Neuronal stem cell (in vitro differentiated cells): ENCODE data around the gene RNF150.

Experiments
- DNase-seq: peaks from one replicate; pipeline ENCODE4 v3.0.0-alpha.2; 2013; ENCODE audit warnings: low spot score
- H2AFZ ChIP-seq: one replicate; pipeline ENCODE4 v1.6.1; 2013; ENCODE audit warnings: mild to moderate bottlenecking, low read length, inconsistent platforms
- H2AK5ac ChIP-seq: 2 replicates; pipeline ENCODE4 v1.6.1; 2013; ENCODE audit warnings: low read depth, mild to moderate bottlenecking, inconsistent platforms, low read length, moderate library complexity, mixed read lengths
- H2BK120ac ChIP-seq: 2 replicates; pipeline ENCODE4 v1.6.1; 2013; ENCODE audit warnings: low read depth, mild to moderate bottlenecking, inconsistent platforms, low read length, moderate library complexity, mixed read lengths
- H2BK12ac ChIP-seq: one replicate; pipeline ENCODE4 v1.6.1; 2013; ENCODE audit warnings: low read length, inconsistent platforms
- H2BK15ac ChIP-seq: 2 replicates; pipeline ENCODE4 v1.6.1; 2013; ENCODE audit warnings: mild to moderate bottlenecking, low read length, inconsistent platforms, mixed read lengths
- H2BK5ac ChIP-seq: one replicate; pipeline ENCODE4 v1.6.1; 2013; ENCODE audit warnings: inconsistent platforms, mild to moderate bottlenecking, low read length, moderate library complexity
- H3K14ac ChIP-seq: one replicate; pipeline ENCODE4 v1.6.1; 2013; ENCODE audit warnings: low read length, inconsistent platforms
- H3K18ac ChIP-seq: 2 replicates; pipeline ENCODE4 v1.6.1; 2013; ENCODE audit warnings: low read length, inconsistent platforms
- H3K23ac ChIP-seq: 2 replicates; pipeline ENCODE4 v1.6.1; 2013; ENCODE audit warnings: low read depth, mild to moderate bottlenecking, mixed read lengths, low read length, inconsistent platforms; ENCODE audit not compliant: poor library complexity
- H3K27ac ChIP-seq: replicated peaks from 3 replicates; pipeline ENCODE4 v1.5.1; 2013; ENCODE audit warnings: low read length, inconsistent platforms
- H3K27me3 ChIP-seq, 3 experiments: 2 replicates each; pipeline ENCODE4 v1.6.1; 2013; ENCODE audit warnings: low read length in 3 of 3, mild to moderate bottlenecking in 2 of 3, inconsistent platforms in 1 of 3, low read depth in 1 of 3, mixed read lengths in 1 of 3, moderate library complexity in 1 of 3; ENCODE audit not compliant: control insufficient read depth in 3 of 3, insufficient read depth in 3 of 3
- H3K36me3 ChIP-seq, 2 donors: replicated peaks in 1 of 2; 2 replicates each; pipeline ENCODE4 v1.6.1; 2013; ENCODE audit warnings: low read length in 2 of 2; ENCODE audit not compliant: control insufficient read depth in 2 of 2, insufficient read depth in 2 of 2
- H3K4ac ChIP-seq: 2 replicates; pipeline ENCODE4 v1.6.1; 2013; ENCODE audit warnings: inconsistent platforms, mild to moderate bottlenecking, low read length, moderate library complexity
- H3K4me1 ChIP-seq, 2 donors: 1 replicate in 1 of 2; 2 replicates in 1 of 2; pipeline ENCODE4 v1.6.1; 2013; ENCODE audit warnings: low read length in 2 of 2, low read depth in 1 of 2; ENCODE audit not compliant: control insufficient read depth in 2 of 2, insufficient read depth in 1 of 2
- H3K4me2 ChIP-seq: one replicate; pipeline ENCODE4 v1.6.1; 2013; ENCODE audit warnings: mild to moderate bottlenecking, low read length, inconsistent platforms; ENCODE audit not compliant: insufficient read depth, poor library complexity, severe bottlenecking
- H3K4me3 ChIP-seq, 2 donors: 2 replicates each; pipeline ENCODE4 v1.5.1; 2013; ENCODE audit warnings: low read length in 2 of 2, mild to moderate bottlenecking in 2 of 2, inconsistent platforms in 1 of 2, moderate library complexity in 1 of 2
- H3K79me1 ChIP-seq: one replicate; pipeline ENCODE4 v1.6.1; 2013; ENCODE audit warnings: low read depth, mild to moderate bottlenecking, inconsistent platforms, low read length, moderate library complexity
- H3K9ac ChIP-seq: one replicate; pipeline ENCODE4 v1.6.1; 2013; ENCODE audit warnings: mild to moderate bottlenecking, low read depth, low read length, inconsistent platforms; ENCODE audit not compliant: poor library complexity
- H3K9me3 ChIP-seq, 2 donors: replicated peaks in 1 of 2; 2 replicates each; pipeline versions ENCODE3 to v1.6.1; 2013; ENCODE audit warnings: low read length in 2 of 2, mild to moderate bottlenecking in 2 of 2, inconsistent platforms in 1 of 2, low read depth in 1 of 2, mixed read lengths in 1 of 2, moderate library complexity in 1 of 2; ENCODE audit not compliant: control insufficient read depth in 2 of 2, insufficient read depth in 1 of 2
- H4K8ac ChIP-seq: one replicate; pipeline ENCODE4 v1.6.1; 2013; ENCODE audit warnings: low read depth, mild to moderate bottlenecking, inconsistent platforms, low read length, moderate library complexity
- H4K91ac ChIP-seq: one replicate; pipeline ENCODE4 v1.6.1; 2013; ENCODE audit warnings: low read length, low read depth, mild to moderate bottlenecking, inconsistent platforms; ENCODE audit not compliant: poor library complexity
- WGBS, 2 donors: extraction: QIAGEN DNeasy Blood & Tissue Kit; methylation state at CpG; one replicate each; pipeline ENCODE4 v1.1.7; 2013; ENCODE audit warnings: missing lambda C conversion rate in 2 of 2, mixed read lengths in 1 of 2; ENCODE audit not compliant: insufficient read length in 2 of 2, insufficient replicate concordance in 1 of 2; ENCODE audit errors: extremely low coverage in 2 of 2; 5-methylcytosine and 5-hydroxymethylcytosine counted together

The RNF150 gene

GRCh38 chr4:140996766-140997165 is 136.5 kb downstream of the RNF150 start:
- H3K4me1 ChIP-seq, result no peaks in the 10 kb centered on the region
- no peak overlapping the region for H3K18ac ChIP-seq
- no peak overlapping the region for H2AK5ac ChIP-seq
- no peak overlapping the region for H3K4me2 ChIP-seq
- H3K27ac ChIP-seq, result no peak overlapping the region
- no peaks in the 10 kb centered on the region for H3K27me3 ChIP-seq
- H3K79me1 ChIP-seq, result no peaks in the 10 kb centered on the region
- H3K4me3 ChIP-seq, result no peak overlapping the region
- H3K23ac ChIP-seq, result no peak overlapping the region
- no peak overlapping the region for H2BK5ac ChIP-seq
- peaks cover 0 to 4% of the 10 kb centered on the region in 2 donors for H3K36me3 ChIP-seq
- no peak overlapping the region for H3K4ac ChIP-seq
- H3K9me3 ChIP-seq, result peaks cover 0 to 4% of the 10 kb centered on the region in 2 donors
- H3K9ac ChIP-seq, result no peak overlapping the region
- no peak for DNase-seq
- no peak overlapping the region for H2BK15ac ChIP-seq
- H2BK120ac ChIP-seq, result no peak overlapping the region
- no peak overlapping the region for H4K91ac ChIP-seq
- no peak overlapping the region for H4K8ac ChIP-seq
- H3K14ac ChIP-seq, result no peak overlapping the region
- no peak overlapping the region for H2AFZ ChIP-seq
- no peak overlapping the region for H2BK12ac ChIP-seq

GRCh38 chr4:140995058-140995457 is 138.2 kb downstream of the RNF150 start:
- Histone ChIP-seq H3K4me2 (no peak overlapping the region), H3K23ac (no peak overlapping the region), H3K9me3 (peaks cover 0 to 4% of the 10 kb centered on the region in 2 donors), H3K14ac (no peak overlapping the region), H3K36me3 (peaks cover 0 to 4% of the 10 kb centered on the region in 2 donors), H2AFZ (no peak overlapping the region), H4K91ac (no peak overlapping the region), H3K4me3 (no peak overlapping the region), H2BK15ac (no peak overlapping the region), H3K27me3 (no peaks in the 10 kb centered on the region), H3K4me1 (no peaks in the 10 kb centered on the region), H2BK12ac (no peak overlapping the region), H3K4ac (no peak overlapping the region), H4K8ac (no peak overlapping the region), H3K79me1 (no peaks in the 10 kb centered on the region), H3K18ac (no peak overlapping the region), H3K9ac (no peak overlapping the region), H2BK5ac (no peak overlapping the region), H3K27ac (no peak overlapping the region), H2AK5ac (no peak overlapping the region), H2BK120ac (no peak overlapping the region)
- no peak for DNase-seq
- no CpG with 5 or more reads among the region's 1 CpG for WGBS, 2 donors

- H3K36me3 ChIP-seq, result peaks cover 0 to 4% of the 10 kb centered on the region in 2 donors
- no peak overlapping the region for H4K91ac ChIP-seq
- no peak overlapping the region for H2BK12ac ChIP-seq
- no peak overlapping the region for H3K4me3 ChIP-seq
- no peak overlapping the region for H3K23ac ChIP-seq
- no peak for DNase-seq
- H2BK120ac ChIP-seq, result no peak overlapping the region
- no peak overlapping the region for H3K4ac ChIP-seq
- no peak overlapping the region for H3K9ac ChIP-seq
- no peak overlapping the region for H3K14ac ChIP-seq
- H2AFZ ChIP-seq, result no peak overlapping the region
- peaks cover 0 to 4% of the 10 kb centered on the region in 2 donors for H3K9me3 ChIP-seq
- H4K8ac ChIP-seq, result no peak overlapping the region
- no peak overlapping the region for H3K27ac ChIP-seq
- H3K4me1 ChIP-seq, result no peaks in the 10 kb centered on the region
- no peak overlapping the region for H3K18ac ChIP-seq
- H2BK5ac ChIP-seq, result no peak overlapping the region
- H2BK15ac ChIP-seq, result no peak overlapping the region
- no peak overlapping the region for H2AK5ac ChIP-seq
- WGBS, 2 donors, result no CpG with 5 or more reads among the region's 1 CpG
- no peak overlapping the region for H3K4me2 ChIP-seq
- no peaks in the 10 kb centered on the region for H3K79me1 ChIP-seq
- no peaks in the 10 kb centered on the region for H3K27me3 ChIP-seq
Observed at GRCh38 chr4:140994015-140994414, 139.3 kb downstream of the RNF150 start.

- H3K14ac ChIP-seq, result no peak overlapping the region
- no peak overlapping the region for H3K4me3 ChIP-seq
- H3K4me2 ChIP-seq, result no peak overlapping the region
- H2AK5ac ChIP-seq, result no peak overlapping the region
- no peak overlapping the region for H4K91ac ChIP-seq
- H3K18ac ChIP-seq, result no peak overlapping the region
- H3K4me1 ChIP-seq, result no peaks in the 10 kb centered on the region
- peaks cover 0 to 4% of the 10 kb centered on the region in 2 donors for H3K9me3 ChIP-seq
- no peaks in the 10 kb centered on the region for H3K79me1 ChIP-seq
- no peak overlapping the region for H2BK5ac ChIP-seq
- no peak overlapping the region for H2AFZ ChIP-seq
- no peak overlapping the region for H3K23ac ChIP-seq
- no peak overlapping the region for H2BK12ac ChIP-seq
- no peak overlapping the region for H3K27ac ChIP-seq
- no peak for DNase-seq
- no peak overlapping the region for H3K9ac ChIP-seq
- H2BK15ac ChIP-seq, result no peak overlapping the region
- H4K8ac ChIP-seq, result no peak overlapping the region
- H3K27me3 ChIP-seq, result no peaks in the 10 kb centered on the region
- H3K36me3 ChIP-seq, result peaks cover 0 to 1% of the 10 kb centered on the region in 2 donors
- WGBS, 2 donors, result no CpG with 5 or more reads among the region's 4 CpGs
- no peak overlapping the region for H2BK120ac ChIP-seq
- no peak overlapping the region for H3K4ac ChIP-seq
Observed at GRCh38 chr4:140993370-140993769, 139.9 kb downstream of the RNF150 start.
